GM21786 (cell line): ENCODE data around the gene DNAH1.

Experiments
- ATAC-seq: cut with Tn5 transposase; IDR thresholded peaks from one replicate; pipeline ENCODE4 v1.9.1; 2021; ENCODE audit not compliant: unreplicated experiment

Gene DNAH1

GRCh38 chr3:52290596-52291507, 25.3 kb upstream of the DNAH1 start:
- no peak for ATAC-seq

GRCh38 chr3:52291508-52292181, 24.5 kb upstream of the DNAH1 start:
- no peak for ATAC-seq

- ATAC-seq, result no peak
Observed at GRCh38 chr3:52292247-52293065, 23.7 kb upstream of the DNAH1 start.

- no peak for ATAC-seq
Observed at GRCh38 chr3:52293491-52294319, 22.4 kb upstream of the DNAH1 start.

- no peak for ATAC-seq
Observed at GRCh38 chr3:52294320-52295150, 21.6 kb upstream of the DNAH1 start.

GRCh38 chr3:52295671-52296208, 20.4 kb upstream of the DNAH1 start:
- no peak for ATAC-seq

- no peak for ATAC-seq
Observed at GRCh38 chr3:52297242-52298148, 18.6 kb upstream of the DNAH1 start.

- ATAC-seq, result no peak
Observed at GRCh38 chr3:52298149-52299098, 17.7 kb upstream of the DNAH1 start.

- no peak for ATAC-seq
Observed at GRCh38 chr3:52299247-52299878, 16.8 kb upstream of the DNAH1 start.

- ATAC-seq, result no peak
Observed at GRCh38 chr3:52299879-52300611, 16.1 kb upstream of the DNAH1 start.

- ATAC-seq, result no peak
Observed at GRCh38 chr3:52302426-52303145, 13.5 kb upstream of the DNAH1 start.

- no peak for ATAC-seq
Observed at GRCh38 chr3:52303811-52304210, 12.3 kb upstream of the DNAH1 start.

- no peak for ATAC-seq
Observed at GRCh38 chr3:52305926-52306325, 10.2 kb upstream of the DNAH1 start.

- no peak for ATAC-seq
Observed at GRCh38 chr3:52306978-52307377, 9.1 kb upstream of the DNAH1 start.

- no peak for ATAC-seq
Observed at GRCh38 chr3:52308308-52308707, 7.8 kb upstream of the DNAH1 start.
